NCI-H2107 treated with DMSO at 0.1 percent for 48 hours (cell line): Measurements from ENCODE around the gene EHD3.
"Not testable (repeated sequence)": the region's sequence is repeated elsewhere in the genome, so short reads cannot be mapped to it uniquely, and the experiment has no call there.

Experiments used
- DNase-seq: peaks from one replicate; lab custom pipeline; 2025; ENCODE audit not compliant: unreplicated experiment; lab: John Stamatoyannopoulos, UW

The EHD3 gene

DNA sequence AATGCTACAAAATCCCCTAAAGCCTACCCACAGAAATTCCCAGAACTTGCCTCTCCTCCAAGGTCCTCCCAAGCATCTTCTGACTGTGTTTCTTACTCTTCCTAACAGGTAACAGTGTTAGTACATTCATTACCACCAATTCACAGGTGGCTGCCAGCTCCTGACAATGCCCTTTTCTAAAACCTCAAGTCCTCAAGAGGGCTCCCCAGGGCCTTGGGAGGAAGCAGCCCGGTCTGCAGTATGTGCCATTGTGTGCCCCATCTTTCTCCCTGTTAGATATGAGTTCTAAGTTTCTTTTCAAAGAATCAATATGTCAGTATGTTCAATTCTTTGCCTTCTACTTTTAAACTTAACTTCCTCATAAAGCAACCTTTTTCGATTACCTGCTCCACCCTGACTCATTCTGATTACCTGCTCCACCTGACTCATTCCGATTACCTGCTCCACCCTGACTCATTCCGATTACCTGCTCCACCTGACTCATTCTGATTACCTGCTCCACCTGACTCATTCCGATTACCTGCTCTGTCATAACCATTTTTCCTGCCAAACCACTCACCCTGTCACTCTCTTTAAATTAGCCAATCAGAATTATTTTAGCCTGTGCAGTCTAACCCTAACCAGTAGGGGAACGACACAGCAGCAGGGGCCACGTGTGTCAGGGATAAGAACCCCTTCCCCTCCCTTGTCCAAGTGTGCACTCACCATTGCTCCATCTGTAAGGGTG, 49.4 kb downstream of the EHD3 start:
- not testable (repeated sequence) for DNase-seq

DNA sequence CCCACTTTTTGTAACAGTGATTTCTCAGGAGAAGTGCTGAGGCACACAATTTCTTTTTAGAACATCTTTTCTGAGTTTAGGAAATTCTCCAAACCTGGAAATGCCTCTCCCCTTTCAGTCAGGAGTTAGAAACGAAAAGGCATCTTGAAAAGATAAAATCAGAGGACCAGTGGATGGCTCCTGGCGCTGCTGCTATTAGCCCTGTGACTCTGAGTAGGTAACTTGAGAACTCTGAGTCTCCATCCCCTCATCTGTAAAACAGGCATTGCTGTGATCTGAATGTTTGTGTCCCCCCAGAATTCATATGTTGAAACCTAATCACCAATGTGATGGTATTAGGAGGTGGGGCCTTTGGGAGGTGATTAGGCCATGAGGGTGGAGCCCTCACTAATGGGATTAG, 50.2 kb downstream of the EHD3 start:
- DNase-seq, result no peak

DNA sequence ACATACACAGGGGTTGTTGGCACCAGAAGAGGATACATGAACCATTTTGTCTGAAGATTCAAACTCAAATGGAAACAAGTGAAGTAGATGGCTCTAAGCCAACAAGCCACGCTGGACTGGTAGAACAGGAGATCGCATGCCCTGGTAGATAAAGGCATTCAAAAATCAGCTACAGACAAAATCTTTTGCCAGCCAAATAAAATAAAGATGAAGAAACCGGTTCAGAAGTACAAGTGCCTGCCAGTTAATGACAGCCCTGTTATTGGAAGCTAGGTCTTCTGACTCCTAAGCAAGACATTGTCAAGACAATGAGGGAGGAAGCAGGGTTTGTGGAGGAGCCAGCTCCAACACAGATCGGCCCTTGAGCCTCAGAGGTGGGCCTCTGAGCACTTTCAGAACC, 52.3 kb downstream of the EHD3 start:
- no peak for DNase-seq

DNA sequence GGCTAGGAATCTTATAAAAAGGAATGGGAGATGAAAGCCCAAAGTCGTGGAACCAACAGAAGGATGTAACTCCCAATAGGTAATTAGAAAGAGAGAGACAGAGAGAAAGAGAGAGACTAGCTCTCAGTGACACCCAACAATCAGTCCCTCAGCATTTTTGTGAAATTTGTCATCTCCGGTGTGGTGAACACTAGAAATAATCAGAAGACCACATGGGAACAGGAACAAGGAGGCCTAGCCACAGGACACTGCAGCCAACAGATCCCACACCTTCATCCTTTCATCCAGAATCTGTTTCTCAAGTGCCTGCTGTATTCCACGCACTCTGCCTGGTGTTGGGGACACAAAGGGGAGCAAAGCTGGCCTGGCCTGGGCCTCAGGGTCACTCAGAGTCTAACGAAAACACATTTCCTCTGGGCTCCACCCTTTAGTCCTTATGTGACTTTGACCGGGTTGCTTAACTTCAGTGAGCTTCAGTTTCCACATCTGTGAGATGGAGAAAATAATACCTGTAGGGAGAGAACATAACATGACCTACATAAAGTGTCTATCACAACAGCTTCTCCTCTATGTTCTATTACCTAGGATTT, 53.1 kb downstream of the EHD3 start:
- DNase-seq, result no peak

DNA sequence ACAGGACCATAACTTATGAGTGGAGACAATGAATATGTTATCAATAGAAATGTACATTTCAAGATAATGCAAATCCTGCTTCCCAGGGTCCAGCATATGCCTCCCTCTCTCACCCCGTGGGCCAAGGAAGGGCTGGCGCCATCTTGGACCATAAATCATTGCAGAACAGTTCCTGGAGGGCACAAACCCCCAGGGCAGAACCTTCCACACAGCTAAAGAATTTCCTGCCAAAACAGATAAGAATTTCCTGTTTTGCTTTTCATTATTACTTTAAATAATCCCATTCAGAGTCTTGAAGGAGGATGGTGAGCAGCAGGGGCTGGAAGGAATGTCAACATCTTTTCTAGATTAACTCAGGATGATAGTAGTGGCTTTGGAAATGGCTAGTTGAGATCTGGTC, 53.7 kb downstream of the EHD3 start:
- no peak for DNase-seq

DNA sequence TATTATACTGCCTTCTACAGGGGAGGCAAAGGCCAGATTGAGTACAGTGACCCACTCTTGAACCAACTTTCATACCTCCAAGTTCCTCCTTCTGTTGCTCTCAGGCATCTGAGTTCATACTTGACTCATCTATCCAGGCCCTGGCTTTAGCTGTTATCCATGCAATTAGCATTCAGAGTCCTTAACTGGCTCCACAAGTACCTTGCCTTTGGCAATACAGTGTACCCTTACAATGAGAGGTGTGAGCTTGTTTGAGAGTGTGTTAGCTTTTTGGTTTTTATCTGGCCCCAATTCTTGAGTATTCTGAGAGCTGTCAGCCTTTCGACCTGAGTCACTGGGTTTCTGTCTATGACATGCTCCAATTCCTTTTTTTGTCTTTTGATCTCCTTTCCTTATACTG, 60.2 kb downstream of the EHD3 start:
- no peak for DNase-seq

DNA sequence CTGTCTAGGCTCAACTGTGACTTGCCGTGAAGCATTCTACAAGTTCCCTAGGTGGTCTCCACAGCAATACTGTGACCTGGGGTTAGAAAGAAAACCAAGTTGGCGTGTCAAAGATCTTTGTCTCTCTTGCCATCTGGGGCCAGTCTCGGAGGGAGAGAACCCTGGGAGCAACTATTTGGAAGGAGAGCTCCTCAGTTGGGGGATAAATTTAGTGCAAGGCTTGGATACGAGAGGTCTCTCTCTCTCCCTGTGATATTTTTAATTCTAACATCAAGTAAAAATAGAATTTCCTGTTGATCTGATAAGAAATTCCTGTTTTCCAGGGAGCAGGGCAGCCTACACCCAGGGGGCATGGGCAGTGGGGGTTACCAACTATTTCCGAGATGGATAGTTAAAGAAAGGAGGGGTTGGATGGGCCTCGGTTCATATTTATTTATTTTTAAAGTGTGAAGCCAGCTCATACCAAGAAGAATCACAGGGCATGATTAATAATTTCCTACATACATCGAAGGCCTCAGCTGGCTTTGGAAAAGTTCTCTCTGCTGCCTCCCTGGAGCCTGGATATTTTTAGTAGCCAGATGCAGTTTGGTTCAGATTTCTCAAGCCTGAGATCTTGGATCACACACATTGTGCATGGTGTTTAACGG, 62.8 kb downstream of the EHD3 start:
- no peak for DNase-seq

DNA sequence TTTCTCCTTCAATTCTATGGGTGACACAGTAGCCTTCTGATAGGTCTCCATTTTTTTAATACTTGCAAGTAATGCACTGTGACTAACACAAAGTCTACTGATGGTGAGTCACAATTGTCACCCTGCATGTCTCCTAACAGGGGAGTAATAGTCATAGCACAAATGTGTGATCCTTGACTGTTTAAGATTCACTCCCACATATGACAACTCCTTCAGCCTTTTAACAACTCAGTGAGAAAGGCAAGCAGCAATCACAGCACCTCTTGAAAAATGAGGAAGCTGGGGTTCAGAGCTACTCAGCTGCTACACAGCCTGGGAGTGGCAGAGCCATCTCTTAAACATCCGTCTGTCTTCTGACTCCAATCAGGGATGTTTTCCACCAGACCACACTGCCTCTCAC, 63.8 kb downstream of the EHD3 start:
- DNase-seq, result no peak

DNA sequence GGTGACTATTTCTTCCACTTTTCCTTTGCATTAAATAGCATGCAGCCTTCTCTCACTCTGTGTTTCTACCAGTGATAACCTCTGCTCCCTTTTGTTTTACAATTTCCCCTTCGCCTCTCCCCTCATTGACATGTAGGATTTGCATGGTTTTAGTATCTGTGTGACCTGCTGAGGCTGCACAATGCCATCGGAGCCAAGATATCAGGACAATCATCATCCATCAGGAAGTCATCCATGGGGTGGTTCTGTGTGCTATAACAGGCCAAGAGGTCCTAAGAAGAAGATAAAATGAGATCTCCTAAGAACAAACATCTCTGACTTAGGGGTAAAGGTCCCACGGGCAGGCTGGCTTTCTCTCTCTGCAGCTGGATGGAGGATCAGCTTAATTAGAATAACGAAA, 65.6 kb downstream of the EHD3 start:
- no peak for DNase-seq

DNA sequence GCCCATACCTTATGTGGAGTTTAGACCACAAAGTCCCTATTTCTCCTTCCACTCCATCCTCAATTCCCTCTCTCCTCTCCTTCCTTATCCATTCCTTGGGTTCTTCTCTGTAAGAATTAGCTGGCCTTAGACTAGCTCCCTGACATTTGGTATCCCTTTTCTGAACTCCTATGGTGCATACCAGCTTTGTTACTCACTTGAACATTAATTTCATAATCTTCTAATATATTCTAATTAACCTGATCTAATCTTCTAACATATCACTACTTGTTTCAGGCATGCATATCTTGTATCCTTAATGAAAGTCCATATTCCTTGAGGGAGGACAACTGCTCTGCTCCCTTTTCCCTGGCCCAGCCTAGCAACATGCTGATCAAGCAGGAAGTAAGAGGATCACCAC, 66.4 kb downstream of the EHD3 start:
- DNase-seq, result no peak

DNA sequence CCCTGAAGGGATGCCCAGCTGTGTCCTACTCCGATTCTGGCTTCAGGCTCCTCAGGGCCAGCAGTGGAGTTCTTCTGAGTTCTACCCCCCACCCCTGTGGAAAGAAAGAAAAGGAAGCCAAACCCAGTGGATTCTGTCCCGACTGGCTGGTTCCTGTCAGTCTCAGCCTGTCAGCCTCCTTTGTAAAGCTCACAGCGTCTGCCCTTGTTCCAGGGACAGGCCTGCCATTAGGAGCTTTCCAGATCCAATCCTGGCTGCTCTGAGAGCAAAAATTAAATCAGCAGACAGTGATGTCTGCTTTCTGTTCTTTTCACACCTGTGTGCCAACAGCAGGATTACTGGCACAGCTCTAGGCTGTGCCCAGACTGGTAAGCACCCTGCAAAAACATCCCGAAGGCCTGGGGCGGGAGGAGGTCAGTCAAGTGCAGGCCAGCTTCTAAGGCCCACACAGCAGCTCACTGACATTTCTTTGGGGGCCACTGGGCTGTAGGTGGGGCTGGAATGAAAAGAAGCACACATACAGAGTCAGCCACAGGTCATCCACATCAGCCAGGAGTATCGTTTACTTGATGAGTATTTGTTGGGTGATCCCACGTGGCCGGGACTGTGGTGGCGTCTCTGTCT, 69.1 kb downstream of the EHD3 start:
- no peak for DNase-seq

DNA sequence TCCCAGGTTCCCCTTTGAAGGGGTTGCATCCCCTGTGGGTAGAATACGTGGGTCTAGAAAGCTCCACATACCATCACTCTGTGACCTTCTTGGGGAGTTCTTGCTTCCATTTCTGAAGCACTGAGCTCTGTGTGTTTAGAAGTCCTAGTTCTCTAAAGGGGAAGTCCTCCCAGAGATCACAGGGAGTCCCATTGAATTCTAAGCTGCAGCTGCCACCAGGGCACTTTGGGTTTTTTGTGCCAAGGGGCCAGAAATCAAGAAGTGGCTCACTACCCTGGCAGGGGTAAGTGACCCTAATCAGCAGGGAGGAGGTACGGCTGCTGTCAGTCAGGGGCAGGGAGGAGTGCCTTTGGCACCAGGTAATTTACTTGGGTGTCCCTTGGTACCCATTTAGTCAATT, 70.9 kb downstream of the EHD3 start:
- no peak for DNase-seq

DNA sequence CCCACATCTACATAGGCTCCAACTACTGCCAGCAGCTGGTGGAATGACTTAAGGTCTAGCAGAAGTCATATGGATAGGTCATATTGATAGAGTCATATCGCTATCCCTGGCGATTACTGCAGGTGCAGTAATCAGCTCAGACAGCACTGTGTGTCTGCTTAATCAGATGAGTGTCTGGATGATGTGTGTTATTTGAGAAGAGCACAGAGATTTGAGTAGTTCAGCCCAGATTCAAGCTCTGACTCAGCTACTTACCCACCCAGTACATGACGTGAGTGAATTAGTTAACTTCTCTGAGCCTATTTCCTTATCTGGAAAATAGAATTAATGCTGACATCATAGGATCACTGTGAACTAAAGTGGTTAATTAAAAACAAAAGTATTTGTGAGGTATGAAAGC, 78.9 kb downstream of the EHD3 start:
- DNase-seq, result no peak

DNA sequence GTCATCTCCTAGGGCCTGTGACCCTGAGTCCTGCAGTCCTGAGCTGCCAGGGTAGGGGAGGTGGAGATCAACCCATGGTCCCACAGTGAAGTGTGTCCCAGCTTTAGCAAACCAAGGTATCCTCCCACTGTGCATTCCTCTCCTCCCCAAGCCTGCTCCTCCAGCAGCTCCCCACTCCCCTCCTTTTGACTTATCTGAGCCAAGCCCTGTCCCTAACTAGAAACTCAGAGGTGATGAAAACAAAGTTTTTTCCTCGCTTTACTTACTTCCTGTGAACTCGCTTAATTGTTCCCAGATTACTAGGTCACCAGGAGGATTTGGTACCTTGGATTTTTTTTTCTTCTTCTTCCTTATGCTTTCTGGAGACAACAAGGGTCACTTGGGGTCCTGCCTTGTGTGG, 80.8 kb downstream of the EHD3 start:
- DNase-seq, result no peak

DNA sequence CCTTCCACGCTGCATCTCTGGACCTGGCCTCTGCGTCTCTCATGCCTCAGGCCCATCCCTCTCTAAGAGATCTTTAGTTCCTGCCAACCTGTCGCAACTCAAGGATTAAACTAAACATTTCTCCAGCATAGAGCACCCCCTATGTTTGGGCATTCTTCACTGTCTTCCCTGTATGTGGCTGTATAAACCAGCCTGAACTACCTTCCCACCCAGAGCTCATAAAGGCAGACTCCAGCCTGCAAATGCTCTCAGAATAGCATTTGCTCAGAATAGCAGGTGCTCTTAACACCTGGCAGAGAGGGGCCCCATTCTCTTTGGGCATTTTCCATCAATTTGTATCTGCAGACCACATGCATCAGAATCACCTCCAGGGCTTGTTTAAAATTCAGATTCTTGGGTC, 83.4 kb downstream of the EHD3 start:
- no peak for DNase-seq

DNA sequence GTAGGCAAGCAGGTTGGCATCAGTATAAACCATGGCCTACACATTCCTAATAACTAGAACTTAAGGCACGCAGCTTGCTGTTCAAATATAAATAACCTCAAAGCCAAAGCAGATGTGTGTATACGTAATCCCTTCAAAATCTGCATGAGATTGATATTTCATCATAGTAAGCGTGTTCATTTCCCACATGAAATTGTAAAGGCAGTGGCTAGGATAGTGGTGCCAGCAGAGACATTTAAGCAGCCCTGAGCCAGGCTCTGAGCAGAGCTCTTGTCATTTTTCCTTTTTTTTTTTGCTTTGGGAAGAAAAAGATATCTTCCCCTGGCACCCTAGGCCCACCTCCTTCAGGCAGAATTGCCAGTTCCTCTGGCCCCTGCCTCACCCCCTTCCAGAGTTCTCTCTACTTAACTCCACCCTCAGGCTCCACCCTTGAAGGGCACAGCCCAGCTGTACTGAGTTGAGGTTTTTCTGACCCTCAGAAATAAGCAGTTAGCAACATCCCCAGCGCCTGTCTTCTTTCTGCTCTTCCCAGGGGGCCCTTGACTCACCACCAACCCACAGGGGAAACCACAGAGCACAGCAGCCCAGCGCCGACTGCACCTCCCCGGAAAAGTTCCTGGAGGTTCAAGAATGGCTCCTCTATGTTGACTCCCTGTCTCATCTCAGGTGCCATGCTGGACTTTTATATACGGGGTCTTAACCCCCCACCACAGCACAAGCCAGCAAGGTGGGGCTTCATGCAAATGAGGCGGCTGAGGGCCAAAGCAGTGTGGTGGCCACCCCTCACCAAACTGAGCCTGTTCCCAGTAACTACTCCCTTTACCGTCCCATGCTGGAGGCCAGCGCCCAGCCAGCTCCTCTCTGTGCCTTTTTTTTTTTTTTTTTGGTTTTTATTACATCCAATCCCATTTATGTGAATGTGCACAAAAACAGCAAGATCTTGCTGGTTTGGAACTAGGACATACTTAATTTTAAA, 84.7 kb downstream of the EHD3 start:
- DNase-seq, result peak; percentile 9
